WTC11 (cell line): ENCODE data around the gene MAP3K5. TPM values are rescaled to one million over a fixed set of nuclear protein-coding genes. Genes with fewer than 3 reads are reported as not detected.
"Not testable (repeated sequence)": the region's sequence is repeated elsewhere in the genome, so short reads cannot be mapped to it uniquely, and the experiment has no call there.

ENCODE experiments used
- ATAC-seq: fragments of 200-7000 bp; cut with Tn5 transposase; 2 replicates; pipeline ENCODE4 v1.10.0; 2021; ENCODE audit warnings: mild to moderate bottlenecking, moderate library complexity
- CTCF ChIA-PET: fragments of 300-600 bp; sonication (Branson Sonifier 250); formaldehyde crosslinking; loops from one replicate; lab custom pipeline; 2021; ENCODE audit warnings: antibody characterized with exemption; lab: Charles Lee
- POLR2A ChIA-PET: fragments of 350-600 bp; sonication (Branson Sonifier 250); formaldehyde crosslinking; loops from one replicate; lab custom pipeline; 2021; ENCODE audit warnings: antibody characterized with exemption; lab: Charles Lee
- DNase-seq: peaks from one replicate; pipeline ENCODE4 v3.0.0; 2021; ENCODE audit warnings: low spot score
- H3K27ac Mint-ChIP-seq: 2 replicates; pipeline ENCODE4 v1.8.0; 2021; ENCODE audit warnings: mixed read lengths
- H3K27me3 Mint-ChIP-seq: 2 replicates; pipeline ENCODE4 v1.8.0; 2021; ENCODE audit warnings: low read depth, mild to moderate bottlenecking, moderate library complexity, mixed read lengths
- H3K36me3 Mint-ChIP-seq: 2 replicates; pipeline ENCODE4 v1.8.0; 2021; ENCODE audit warnings: mixed read lengths
- H3K4me1 Mint-ChIP-seq: 2 replicates; pipeline ENCODE4 v1.8.0; 2022; ENCODE audit warnings: mixed read lengths
- H3K4me3 Mint-ChIP-seq: 2 replicates; pipeline ENCODE4 v1.8.0; 2021; ENCODE audit warnings: mild to moderate bottlenecking, moderate library complexity, mixed read lengths
- H3K9me3 Mint-ChIP-seq: 2 replicates; pipeline ENCODE4 v1.8.0; 2021; ENCODE audit warnings: mixed read lengths
- ATF6 ChIP-seq: sonication (generic); formaldehyde crosslinking; IDR thresholded peaks from 2 replicates; pipeline ENCODE4 v1.8.1; 2023; ENCODE audit warnings: mild to moderate bottlenecking, missing genetic modification reagents
- CREB1 ChIP-seq: sonication (generic); formaldehyde crosslinking; IDR thresholded peaks from 2 replicates; pipeline ENCODE4 v1.8.0; 2023; ENCODE audit warnings: mild to moderate bottlenecking, missing genetic modification reagents
- CREM ChIP-seq: sonication (generic); formaldehyde crosslinking; IDR thresholded peaks from 2 replicates; pipeline ENCODE4 v1.8.1; 2022; ENCODE audit warnings: mild to moderate bottlenecking, missing genetic modification reagents, moderate library complexity
- FOXJ3 ChIP-seq: sonication (generic); formaldehyde crosslinking; IDR thresholded peaks from 2 replicates; pipeline ENCODE4 v1.9.0; 2021; ENCODE audit warnings: missing genetic modification reagents, mild to moderate bottlenecking, borderline replicate concordance
- FOXP1 ChIP-seq: sonication (generic); formaldehyde crosslinking; IDR thresholded peaks from 2 replicates; pipeline ENCODE4 v1.8.0; 2022; ENCODE audit warnings: missing genetic modification reagents, mild to moderate bottlenecking, moderate library complexity, borderline replicate concordance
- GABPB1 ChIP-seq: sonication (generic); formaldehyde crosslinking; IDR thresholded peaks from 2 replicates; pipeline ENCODE4 v1.8.1; 2023; ENCODE audit warnings: mild to moderate bottlenecking, missing genetic modification reagents
- NFYB ChIP-seq: sonication (generic); formaldehyde crosslinking; conservative IDR thresholded peaks from 2 replicates; pipeline ENCODE4 v1.8.0; 2022; ENCODE audit warnings: low read depth, missing genetic modification reagents
- NR1H2 ChIP-seq: sonication (generic); formaldehyde crosslinking; IDR thresholded peaks from 2 replicates; pipeline ENCODE4 v1.9.0; 2021; ENCODE audit warnings: mild to moderate bottlenecking, moderate library complexity, missing genetic modification reagents
- RORB ChIP-seq: fragments of 250-450 bp; sonication (Bioruptor Pico); IDR thresholded peaks from 2 replicates; pipeline ENCODE4 v1.9.0; 2021; ENCODE audit warnings: mild to moderate bottlenecking
- SMAD3 ChIP-seq: sonication (generic); formaldehyde crosslinking; IDR thresholded peaks from 2 replicates; pipeline ENCODE4 v1.8.0; 2022; ENCODE audit warnings: missing genetic modification reagents, mild to moderate bottlenecking, borderline replicate concordance
- SP1 ChIP-seq: sonication (generic); formaldehyde crosslinking; conservative IDR thresholded peaks from 2 replicates; pipeline ENCODE4 v1.8.1; 2022; ENCODE audit warnings: missing genetic modification reagents
- USF1 ChIP-seq: sonication (generic); formaldehyde crosslinking; IDR thresholded peaks from 2 replicates; pipeline ENCODE4 v1.8.0; 2022; ENCODE audit warnings: mild to moderate bottlenecking, missing genetic modification reagents
- ZNF423 ChIP-seq: fragments of 250-450 bp; sonication (Bioruptor Pico); IDR thresholded peaks from 2 replicates; pipeline ENCODE4 v2.1.2; 2022; ENCODE audit warnings: mild to moderate bottlenecking, moderate library complexity
- ZNF671 ChIP-seq: fragments of 250-450 bp; sonication (Bioruptor Pico); IDR thresholded peaks from 2 replicates; pipeline ENCODE4 v1.8.0; 2021; ENCODE audit warnings: mild to moderate bottlenecking
- total RNA-seq: library from RNA; stranded (reverse); gene quantifications from 3 replicates; pipeline ENCODE4 v1.2.3, GENCODE V29; 2021
- TF ChIP-seq, protein P1 (sequence below): fragments of 250-450 bp; sonication (Bioruptor Pico); IDR thresholded peaks from 2 replicates; pipeline ENCODE4 v1.9.0; 2021; ENCODE audit warnings: moderate library complexity, mild to moderate bottlenecking, inconsistent platforms, borderline replicate concordance
- TF ChIP-seq, protein P2 (sequence below): sonication (generic); formaldehyde crosslinking; IDR thresholded peaks from 2 replicates; pipeline ENCODE4 v1.8.1; 2023; ENCODE audit warnings: mild to moderate bottlenecking, missing genetic modification reagents, moderate library complexity
- TF ChIP-seq, protein P3 (sequence below): sonication (generic); formaldehyde crosslinking; IDR thresholded peaks from 2 replicates; pipeline ENCODE4 v1.8.1; 2023; ENCODE audit warnings: mild to moderate bottlenecking, moderate library complexity, missing genetic modification reagents

MAP3K5 gene
- total RNA-seq, 1 experiment from 2014 or later, result 1.6 TPM

GRCh38 chr6:136696238-136696637, 96.0 kb downstream of the MAP3K5 start:
- Mint-ChIP-seq H3K4me1 (no peaks in the 10 kb centered on the region), H3K36me3 (no peaks in the 10 kb centered on the region), H3K4me3 (no peak overlapping the region), H3K9me3 (no peaks in the 10 kb centered on the region), H3K27ac (no peak overlapping the region), H3K27me3 (no peaks in the 10 kb centered on the region)
- DNase-seq, result no peak
- no peak for ATAC-seq
- POLR2A ChIA-PET, result no interaction called here
- CTCF ChIA-PET, result no interaction called here
- TF ChIP-seq CREM (CRISPR knock-in tag) (no peak), SP1 (CRISPR knock-in tag) (no peak)
- TF ChIP-seq, all 79 proteins: peak for 0

DNA sequence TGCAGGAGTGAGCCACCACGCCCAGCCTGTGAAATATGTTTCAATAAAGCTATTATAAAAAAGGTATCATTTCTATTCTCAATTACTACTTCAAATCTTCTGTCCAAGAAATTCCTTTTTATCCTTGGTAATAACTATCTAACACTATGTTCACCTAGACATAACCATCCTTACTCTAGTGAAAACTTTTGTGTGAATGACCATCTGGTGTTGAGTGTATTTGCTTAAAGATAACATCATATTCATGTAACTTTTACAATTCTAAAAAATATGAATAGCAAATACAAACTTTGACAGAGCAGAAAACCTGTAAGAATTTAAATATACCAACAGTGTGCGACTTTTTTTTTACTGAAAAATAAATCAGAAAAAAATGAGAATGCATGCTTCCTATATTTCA, 96.9 kb downstream of the MAP3K5 start:
- DNase-seq, result no peak
- H3K36me3 Mint-ChIP-seq, result no peaks in the 10 kb centered on the region
- CTCF ChIA-PET, result no interaction called here
- no peak for ATAC-seq
- TF ChIP-seq USF1 (CRISPR knock-in tag), result no peak
- TF ChIP-seq NFYB (CRISPR knock-in tag), result no peak
- TF ChIP-seq, all 79 proteins: peak for 0
- POLR2A ChIA-PET, result no interaction called here
- H3K27me3 Mint-ChIP-seq, result no peaks in the 10 kb centered on the region
- H3K27ac Mint-ChIP-seq, result no peak overlapping the region
- no peaks in the 10 kb centered on the region for H3K9me3 Mint-ChIP-seq
- H3K4me1 Mint-ChIP-seq, result no peaks in the 10 kb centered on the region
- no peak overlapping the region for H3K4me3 Mint-ChIP-seq

GRCh38 chr6:136693090-136693489, 99.2 kb downstream of the MAP3K5 start:
- CTCF ChIA-PET, result no interaction called here
- TF ChIP-seq, protein P1, sequence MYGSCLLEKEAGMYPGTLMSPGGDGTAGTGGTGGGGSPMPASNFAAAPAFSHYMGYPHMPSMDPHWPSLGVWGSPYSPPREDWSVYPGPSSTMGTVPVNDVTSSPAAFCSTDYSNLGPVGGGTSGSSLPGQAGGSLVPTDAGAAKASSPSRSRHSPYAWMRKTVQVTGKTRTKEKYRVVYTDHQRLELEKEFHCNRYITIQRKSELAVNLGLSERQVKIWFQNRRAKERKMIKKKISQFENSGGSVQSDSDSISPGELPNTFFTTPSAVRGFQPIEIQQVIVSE (CRISPR knock-in tag), result no peak
- no peak for TF ChIP-seq ATF6 (CRISPR knock-in tag)
- no peak for TF ChIP-seq NFYB (CRISPR knock-in tag)
- no peak for TF ChIP-seq ZNF671 (CRISPR knock-in tag)
- TF ChIP-seq FOXP1 (CRISPR knock-in tag), result no peak
- TF ChIP-seq, protein P2, sequence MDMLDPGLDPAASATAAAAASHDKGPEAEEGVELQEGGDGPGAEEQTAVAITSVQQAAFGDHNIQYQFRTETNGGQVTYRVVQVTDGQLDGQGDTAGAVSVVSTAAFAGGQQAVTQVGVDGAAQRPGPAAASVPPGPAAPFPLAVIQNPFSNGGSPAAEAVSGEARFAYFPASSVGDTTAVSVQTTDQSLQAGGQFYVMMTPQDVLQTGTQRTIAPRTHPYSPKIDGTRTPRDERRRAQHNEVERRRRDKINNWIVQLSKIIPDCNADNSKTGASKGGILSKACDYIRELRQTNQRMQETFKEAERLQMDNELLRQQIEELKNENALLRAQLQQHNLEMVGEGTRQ, result no peak
- TF ChIP-seq, protein P3, sequence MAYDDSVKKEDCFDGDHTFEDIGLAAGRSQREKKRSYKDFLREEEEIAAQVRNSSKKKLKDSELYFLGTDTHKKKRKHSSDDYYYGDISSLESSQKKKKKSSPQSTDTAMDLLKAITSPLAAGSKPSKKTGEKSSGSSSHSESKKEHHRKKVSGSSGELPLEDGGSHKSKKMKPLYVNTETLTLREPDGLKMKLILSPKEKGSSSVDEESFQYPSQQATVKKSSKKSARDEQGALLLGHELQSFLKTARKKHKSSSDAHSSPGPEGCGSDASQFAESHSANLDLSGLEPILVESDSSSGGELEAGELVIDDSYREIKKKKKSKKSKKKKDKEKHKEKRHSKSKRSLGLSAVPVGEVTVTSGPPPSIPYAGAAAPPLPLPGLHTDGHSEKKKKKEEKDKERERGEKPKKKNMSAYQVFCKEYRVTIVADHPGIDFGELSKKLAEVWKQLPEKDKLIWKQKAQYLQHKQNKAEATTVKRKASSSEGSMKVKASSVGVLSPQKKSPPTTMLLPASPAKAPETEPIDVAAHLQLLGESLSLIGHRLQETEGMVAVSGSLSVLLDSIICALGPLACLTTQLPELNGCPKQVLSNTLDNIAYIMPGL (CRISPR knock-in tag), result no peak
- TF ChIP-seq FOXJ3 (CRISPR knock-in tag), result no peak
- no peak for TF ChIP-seq NR1H2 (CRISPR knock-in tag)
- TF ChIP-seq ZNF423 (CRISPR knock-in tag), result no peak
- TF ChIP-seq GABPB1 (CRISPR knock-in tag), result no peak
- no peak for TF ChIP-seq CREB1
- TF ChIP-seq USF1 (CRISPR knock-in tag), result no peak
- no peak for TF ChIP-seq RORB (CRISPR knock-in tag)
- no peak for TF ChIP-seq SMAD3
- TF ChIP-seq, all 79 proteins: peak for 0
- H3K27me3 Mint-ChIP-seq, result no peaks in the 10 kb centered on the region
- no peak for ATAC-seq
- POLR2A ChIA-PET, result no interaction called here
- H3K27ac Mint-ChIP-seq, result no peak overlapping the region
- no peak for DNase-seq
- H3K4me1 Mint-ChIP-seq, result no peaks in the 10 kb centered on the region
- H3K36me3 Mint-ChIP-seq, result no peaks in the 10 kb centered on the region
- H3K9me3 Mint-ChIP-seq, result no peaks in the 10 kb centered on the region
- no peak overlapping the region for H3K4me3 Mint-ChIP-seq

- ATAC-seq, DNase-seq, H3K27me3 Mint-ChIP-seq, CTCF ChIA-PET, H3K27ac Mint-ChIP-seq, H3K4me3 Mint-ChIP-seq, POLR2A ChIA-PET, H3K36me3 Mint-ChIP-seq, H3K4me1 Mint-ChIP-seq: not testable (repeated sequence)
- H3K9me3 Mint-ChIP-seq, result peaks cover 11% of the 10 kb centered on the region
Measured at GRCh38 chr6:136687894-136688293, 104.4 kb downstream of the MAP3K5 start.
